ENCODE data around the gene SLC2A2.

Gene SLC2A2

DNA sequence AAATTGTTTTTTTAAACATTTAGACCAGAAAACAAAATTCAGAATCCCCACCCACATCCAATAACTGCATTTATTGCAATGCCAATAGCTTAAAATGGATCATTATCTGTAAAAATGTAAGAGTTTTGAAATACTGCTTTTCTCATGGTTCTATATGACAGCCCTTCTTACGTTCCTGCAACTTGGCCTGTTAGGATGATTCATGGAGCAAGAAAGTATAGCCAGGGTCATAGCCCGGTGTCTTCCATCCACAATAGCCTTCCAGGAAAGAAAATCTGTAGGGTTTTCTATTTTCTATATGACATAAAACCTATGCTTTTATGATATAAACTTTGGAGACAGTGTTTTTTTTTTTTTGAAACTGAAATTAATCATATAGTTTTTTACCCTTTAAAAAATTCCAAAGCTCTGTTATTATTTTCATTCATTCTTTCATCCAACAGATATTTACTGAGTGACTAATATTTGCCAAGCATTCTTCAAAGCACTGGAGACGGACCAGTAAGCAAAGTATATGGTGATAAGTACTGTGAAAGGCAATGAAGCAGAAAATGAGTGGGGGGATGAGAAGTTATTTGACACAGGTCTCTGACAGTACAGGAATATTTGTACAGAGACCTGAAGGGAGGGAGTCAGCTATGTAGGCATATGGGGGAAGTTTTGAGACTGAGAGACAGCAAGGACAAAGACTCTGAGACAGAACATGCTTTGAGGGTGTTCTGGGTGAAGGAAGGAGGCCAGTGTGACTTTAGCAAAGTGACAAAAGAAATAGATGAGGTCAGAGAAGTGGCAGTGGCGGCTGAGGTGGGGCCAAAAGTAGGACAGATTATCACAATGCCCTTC, 29.0 kb upstream of the SLC2A2 start:
- in situ Hi-C loops (cut with HindIII; ENCODE audit: low sequenced_read_pairs): no loop called here
- H3K4me3 ChIP-seq (ENCODE audit: low read depth, low read length): no peak overlapping the region
- DNase-seq (ENCODE audit: low read depth): peak; percentile 28
- TF ChIP-seq, protein P1, sequence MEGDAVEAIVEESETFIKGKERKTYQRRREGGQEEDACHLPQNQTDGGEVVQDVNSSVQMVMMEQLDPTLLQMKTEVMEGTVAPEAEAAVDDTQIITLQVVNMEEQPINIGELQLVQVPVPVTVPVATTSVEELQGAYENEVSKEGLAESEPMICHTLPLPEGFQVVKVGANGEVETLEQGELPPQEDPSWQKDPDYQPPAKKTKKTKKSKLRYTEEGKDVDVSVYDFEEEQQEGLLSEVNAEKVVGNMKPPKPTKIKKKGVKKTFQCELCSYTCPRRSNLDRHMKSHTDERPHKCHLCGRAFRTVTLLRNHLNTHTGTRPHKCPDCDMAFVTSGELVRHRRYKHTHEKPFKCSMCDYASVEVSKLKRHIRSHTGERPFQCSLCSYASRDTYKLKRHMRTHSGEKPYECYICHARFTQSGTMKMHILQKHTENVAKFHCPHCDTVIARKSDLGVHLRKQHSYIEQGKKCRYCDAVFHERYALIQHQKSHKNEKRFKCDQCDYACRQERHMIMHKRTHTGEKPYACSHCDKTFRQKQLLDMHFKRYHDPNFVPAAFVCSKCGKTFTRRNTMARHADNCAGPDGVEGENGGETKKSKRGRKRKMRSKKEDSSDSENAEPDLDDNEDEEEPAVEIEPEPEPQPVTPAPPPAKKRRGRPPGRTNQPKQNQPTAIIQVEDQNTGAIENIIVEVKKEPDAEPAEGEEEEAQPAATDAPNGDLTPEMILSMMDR (IDR thresholded peaks at IDR 0.05; ENCODE audit: low read depth, low read length, missing control alignments): no peak

GRCh38 chr3:171054921-171055320, 28.4 kb upstream of the SLC2A2 start:
- in situ Hi-C loops (cut with HindIII; ENCODE audit: low sequenced_read_pairs): no loop called here
- DNase-seq (ENCODE audit: low read depth): no peak
- TF ChIP-seq, protein P1 (IDR thresholded peaks at IDR 0.05; ENCODE audit: low read depth, low read length, missing control alignments): no peak
- H3K4me3 ChIP-seq (ENCODE audit: low read depth, low read length): no peak overlapping the region

DNA sequence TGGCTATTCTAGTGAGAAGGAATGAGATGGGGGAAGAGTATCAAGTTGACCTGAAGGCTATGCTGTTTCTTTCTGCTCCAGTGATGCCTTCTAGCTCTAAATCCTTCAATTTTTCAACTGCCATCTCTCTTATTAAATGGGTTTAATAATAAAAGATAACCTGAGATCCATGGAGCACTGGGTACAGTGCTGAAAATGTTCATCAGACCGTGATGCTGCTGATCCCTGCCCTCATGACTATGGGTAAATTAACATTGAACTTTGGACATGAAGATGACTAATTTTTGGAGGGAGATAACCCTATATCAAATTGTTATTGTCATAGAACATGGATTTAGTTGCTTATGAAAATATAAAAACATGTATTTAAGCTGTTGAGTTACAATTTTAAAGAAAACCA, 27.7 kb upstream of the SLC2A2 start:
- in situ Hi-C loops (cut with HindIII; ENCODE audit: low sequenced_read_pairs): no loop called here
- H3K4me3 ChIP-seq (ENCODE audit: low read depth, low read length): no peak overlapping the region

DNA sequence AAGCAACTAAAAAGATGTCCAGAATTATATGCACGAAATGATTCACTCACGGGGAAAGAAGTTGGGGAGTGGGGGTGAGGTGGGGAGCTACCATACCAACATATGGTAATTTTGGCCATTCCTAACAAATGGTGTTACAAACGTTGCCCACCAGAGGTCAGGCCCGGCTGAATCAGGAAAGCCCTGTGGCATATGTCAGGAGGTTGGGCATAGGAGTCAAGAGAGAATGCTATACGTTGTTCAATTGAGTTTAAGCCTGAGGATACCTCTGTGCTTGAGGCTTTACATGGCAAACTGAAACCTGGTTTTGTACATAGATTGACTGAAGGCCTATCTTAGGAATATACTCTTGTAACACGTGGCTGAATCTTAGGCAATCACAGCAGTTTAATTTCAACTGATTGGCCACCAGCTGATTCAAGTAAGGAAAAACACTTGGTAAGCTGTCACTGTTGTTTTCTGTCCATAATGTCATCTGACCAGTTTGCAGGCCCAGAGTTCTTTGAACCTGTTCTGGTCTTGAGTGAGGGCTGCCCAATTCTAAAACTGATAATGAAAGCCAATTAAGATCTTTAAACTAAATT, 23.4 kb upstream of the SLC2A2 start:
- TF ChIP-seq, protein P1 (IDR thresholded peaks at IDR 0.05; ENCODE audit: low read depth, low read length, missing control alignments): peak; percentile 69
- H3K4me3 ChIP-seq (ENCODE audit: low read depth, low read length): no peak overlapping the region
- peak; percentile 29 for DNase-seq (ENCODE audit: low read depth)
- in situ Hi-C loops (cut with HindIII; ENCODE audit: low sequenced_read_pairs): no loop called here

More for the DNA sequence above, 27.7 kb upstream of the SLC2A2 start:
- TF ChIP-seq, protein P1 (IDR thresholded peaks at IDR 0.05; ENCODE audit: low read depth, low read length, missing control alignments): no peak
- DNase-seq (ENCODE audit: low read depth): no peak

GRCh38 chr3:171046760-171047159, 20.2 kb upstream of the SLC2A2 start:
- DNase-seq (ENCODE audit: low read depth): no peak
- in situ Hi-C loops (cut with HindIII; ENCODE audit: low sequenced_read_pairs): no loop called here
- H3K4me3 ChIP-seq (ENCODE audit: low read depth, low read length): no peak overlapping the region
- TF ChIP-seq, protein P1 (IDR thresholded peaks at IDR 0.05; ENCODE audit: low read depth, low read length, missing control alignments): no peak

GRCh38 chr3:171044835-171045793, 18.6 kb upstream of the SLC2A2 start:
- in situ Hi-C loops (cut with HindIII; ENCODE audit: low sequenced_read_pairs): no loop called here
- H3K4me3 ChIP-seq (ENCODE audit: low read depth, low read length): no peak overlapping the region
- TF ChIP-seq, protein P1 (IDR thresholded peaks at IDR 0.05; ENCODE audit: low read depth, low read length, missing control alignments): no peak
- peak; percentile 16 for DNase-seq (ENCODE audit: low read depth)
